PC-9 (cell line): ENCODE measurements around the gene ZNF260. TPM values are rescaled to one million over a fixed set of nuclear protein-coding genes. Genes with fewer than 3 reads are reported as not detected.

ENCODE experiments used
- BruUV-seq: library from RNA; stranded (reverse); fragments of 400-500 nt; replicated peaks from 2 replicates; lab custom pipeline; 2021; lab: Mats Ljungman, UMichigan
- CTCF ChIA-PET: fragments of 300-600 bp; sonication (Branson Sonifier 250); formaldehyde crosslinking; loops from one replicate; lab custom pipeline; 2022; ENCODE audit warnings: antibody characterized with exemption; lab: Charles Lee
- POLR2A ChIA-PET: fragments of 300-600 bp; sonication (Branson Sonifier 250); formaldehyde crosslinking; loops from one replicate; lab custom pipeline; 2022; ENCODE audit warnings: antibody characterized with exemption; ENCODE audit not compliant: unreplicated experiment; lab: Charles Lee
- DNase-seq, 2 experiments: peaks; one replicate each; pipeline versions ENCODE4 v3.0.0 to v3.0.0-alpha.2; 2015 to 2022; ENCODE audit warnings: mixed read lengths in 1 of 2
- H2AFZ ChIP-seq: fragments of 200-600 bp; sonication (generic); 2 replicates; pipeline ENCODE4 v1.8.1; 2017; ENCODE audit warnings: antibody characterized with exemption
- H3F3A ChIP-seq: fragments of 200-600 bp; sonication (generic); 2 replicates; pipeline ENCODE4 v1.8.1; 2017; ENCODE audit warnings: antibody characterized with exemption, mild to moderate bottlenecking, low read depth; ENCODE audit not compliant: insufficient read depth
- H3K27ac ChIP-seq: fragments of 200-600 bp; sonication (generic); 2 replicates; pipeline ENCODE4 v1.6.1; 2016; ENCODE audit warnings: mixed run types
- H3K27me3 ChIP-seq: fragments of 200-600 bp; sonication (generic); 2 replicates; pipeline ENCODE4 v1.6.1; 2016; ENCODE audit warnings: low read depth, mixed run types; ENCODE audit not compliant: insufficient read depth
- H3K36me3 ChIP-seq: fragments of 200-600 bp; sonication (generic); 2 replicates; pipeline ENCODE4 v1.6.1; 2016; ENCODE audit warnings: low read depth, mixed run types
- H3K4me1 ChIP-seq: fragments of 200-600 bp; sonication (generic); replicated peaks from 2 replicates; pipeline ENCODE4 v1.6.1; 2016; ENCODE audit warnings: mixed run types; ENCODE audit not compliant: insufficient read depth
- H3K4me2 ChIP-seq: fragments of 200-600 bp; sonication (generic); 2 replicates; pipeline ENCODE4 v1.6.1; 2017; ENCODE audit warnings: mixed run types
- H3K4me3 ChIP-seq: fragments of 200-600 bp; sonication (generic); 2 replicates; pipeline ENCODE4 v1.6.1; 2016; ENCODE audit warnings: mixed run types
- H3K79me2 ChIP-seq: fragments of 200-600 bp; sonication (generic); 2 replicates; pipeline ENCODE4 v1.6.1; 2017; ENCODE audit warnings: low read depth, mixed run types
- H3K9me2 ChIP-seq: fragments of 200-600 bp; sonication (generic); 2 replicates; pipeline ENCODE4 v1.8.1; 2017; ENCODE audit warnings: mild to moderate bottlenecking; ENCODE audit not compliant: insufficient read depth
- H3K9me3 ChIP-seq: fragments of 200-600 bp; sonication (generic); 2 replicates; pipeline ENCODE4 v1.8.1; 2016; ENCODE audit warnings: low read depth; ENCODE audit not compliant: insufficient read depth
- H4K20me1 ChIP-seq: fragments of 200-600 bp; sonication (generic); 2 replicates; pipeline ENCODE4 v1.8.1; 2017; ENCODE audit not compliant: insufficient read depth
- EZH2 ChIP-seq: fragments of 200-600 bp; sonication (generic); IDR thresholded peaks from 2 replicates; pipeline ENCODE4 v1.8.0; 2017; ENCODE audit warnings: antibody characterized with exemption, low read depth
- intact Hi-C: fragments of 100-400 bp; cut with micrococcal nuclease; formaldehyde crosslinking; loops from one replicate; pipeline ENCODE4 v1.10.0; 2022; ENCODE audit not compliant: unreplicated experiment
- total RNA-seq: library from RNA; stranded (reverse); gene quantifications from 2 replicates; pipeline ENCODE4 v1.2.3, GENCODE V29; 2021
- TF ChIP-seq, protein P1 (sequence below): fragments of 200-600 bp; sonication (generic); conservative IDR thresholded peaks from 2 replicates; pipeline ENCODE4 v1.6.1; 2017; ENCODE audit warnings: mixed run types, antibody characterized with exemption, mild to moderate bottlenecking, moderate library complexity

ZNF260 gene
- total RNA-seq, 1 experiment from 2014 or later: 10.6 TPM

DNA sequence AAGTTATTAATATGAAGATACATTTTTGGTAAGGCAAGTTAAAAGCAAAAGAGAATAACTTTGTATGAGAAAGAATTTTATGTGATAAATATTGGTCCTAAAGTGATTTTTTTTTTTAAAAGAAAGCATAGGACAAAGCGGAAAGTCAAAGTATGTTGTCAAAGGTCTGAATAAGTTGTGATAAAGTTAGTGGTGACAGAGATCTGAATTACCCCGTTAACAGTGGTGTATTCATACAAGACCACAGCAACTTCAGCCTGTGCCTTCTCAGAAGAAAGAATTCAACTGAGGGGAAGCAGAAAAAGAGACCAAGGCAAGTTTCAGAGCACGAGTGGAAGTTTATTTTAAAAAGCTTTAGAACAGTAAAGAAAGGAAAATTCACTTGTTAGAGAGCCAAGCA is 19.7 kb downstream of the ZNF260 start:
- no TSS peak for BruUV-seq
- no peak for TF ChIP-seq EZH2
- TF ChIP-seq, protein P1, sequence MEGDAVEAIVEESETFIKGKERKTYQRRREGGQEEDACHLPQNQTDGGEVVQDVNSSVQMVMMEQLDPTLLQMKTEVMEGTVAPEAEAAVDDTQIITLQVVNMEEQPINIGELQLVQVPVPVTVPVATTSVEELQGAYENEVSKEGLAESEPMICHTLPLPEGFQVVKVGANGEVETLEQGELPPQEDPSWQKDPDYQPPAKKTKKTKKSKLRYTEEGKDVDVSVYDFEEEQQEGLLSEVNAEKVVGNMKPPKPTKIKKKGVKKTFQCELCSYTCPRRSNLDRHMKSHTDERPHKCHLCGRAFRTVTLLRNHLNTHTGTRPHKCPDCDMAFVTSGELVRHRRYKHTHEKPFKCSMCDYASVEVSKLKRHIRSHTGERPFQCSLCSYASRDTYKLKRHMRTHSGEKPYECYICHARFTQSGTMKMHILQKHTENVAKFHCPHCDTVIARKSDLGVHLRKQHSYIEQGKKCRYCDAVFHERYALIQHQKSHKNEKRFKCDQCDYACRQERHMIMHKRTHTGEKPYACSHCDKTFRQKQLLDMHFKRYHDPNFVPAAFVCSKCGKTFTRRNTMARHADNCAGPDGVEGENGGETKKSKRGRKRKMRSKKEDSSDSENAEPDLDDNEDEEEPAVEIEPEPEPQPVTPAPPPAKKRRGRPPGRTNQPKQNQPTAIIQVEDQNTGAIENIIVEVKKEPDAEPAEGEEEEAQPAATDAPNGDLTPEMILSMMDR: no peak

DNA sequence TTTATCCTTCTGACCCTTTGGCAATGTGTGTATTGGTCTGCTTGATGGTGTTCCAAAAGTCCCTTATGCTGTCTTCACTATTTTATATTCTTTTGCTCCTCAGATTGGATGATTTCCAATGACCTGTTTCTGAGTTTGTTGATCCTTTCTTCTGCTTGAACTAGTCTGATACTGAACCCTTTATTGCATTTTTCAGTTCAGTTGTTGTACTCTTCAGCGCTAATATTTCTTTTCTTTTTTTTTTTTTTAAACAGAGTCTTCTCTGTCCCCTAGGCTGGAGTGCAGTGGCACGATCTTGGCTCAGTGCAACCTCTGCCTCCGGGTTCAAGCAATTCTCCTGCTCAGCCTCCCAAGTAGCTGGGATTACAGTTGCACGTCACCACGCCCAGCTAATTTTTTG is 26.1 kb downstream of the ZNF260 start:
- H2AFZ ChIP-seq: no peak overlapping the region
- no peak for DNase-seq
- TF ChIP-seq, protein P1: no peak
- TF ChIP-seq EZH2: no peak
- no peaks in the 10 kb centered on the region for H4K20me1 ChIP-seq
- H3K27me3 ChIP-seq: no peaks in the 10 kb centered on the region
- intact Hi-C loops: no loop called here
- H3K36me3 ChIP-seq: no peaks in the 10 kb centered on the region
- ChIA-PET POLR2A (no interaction called here), CTCF (no interaction called here)
- no peaks in the 10 kb centered on the region for H3F3A ChIP-seq
- H3K79me2 ChIP-seq: no peaks in the 10 kb centered on the region
- no TSS peak for BruUV-seq
- H3K4me1 ChIP-seq: no peaks in the 10 kb centered on the region
- H3K4me2 ChIP-seq: no peak overlapping the region
- H3K27ac ChIP-seq: no peak overlapping the region
- peaks cover 28% of the 10 kb centered on the region for H3K9me3 ChIP-seq
- no peak overlapping the region for H3K4me3 ChIP-seq
- H3K9me2 ChIP-seq: no peaks in the 10 kb centered on the region

More for the DNA sequence above, 19.7 kb downstream of the ZNF260 start:
- H3K9me3 ChIP-seq: peaks cover 45% of the 10 kb centered on the region
- H3K9me2 ChIP-seq: no peaks in the 10 kb centered on the region
- no peak overlapping the region for H3K27ac ChIP-seq
- no peak overlapping the region for H3K4me3 ChIP-seq
- H4K20me1 ChIP-seq: no peaks in the 10 kb centered on the region
- POLR2A ChIA-PET: no interaction called here
- H3K79me2 ChIP-seq: no peaks in the 10 kb centered on the region
- H3K27me3 ChIP-seq: no peaks in the 10 kb centered on the region
- H3K4me1 ChIP-seq: no peaks in the 10 kb centered on the region
- CTCF ChIA-PET: no interaction called here
- DNase-seq: no peak
- no peaks in the 10 kb centered on the region for H3K36me3 ChIP-seq
- no peak overlapping the region for H3K4me2 ChIP-seq
- H3F3A ChIP-seq: no peaks in the 10 kb centered on the region
- intact Hi-C loops: no loop called here
- no peak overlapping the region for H2AFZ ChIP-seq

DNA sequence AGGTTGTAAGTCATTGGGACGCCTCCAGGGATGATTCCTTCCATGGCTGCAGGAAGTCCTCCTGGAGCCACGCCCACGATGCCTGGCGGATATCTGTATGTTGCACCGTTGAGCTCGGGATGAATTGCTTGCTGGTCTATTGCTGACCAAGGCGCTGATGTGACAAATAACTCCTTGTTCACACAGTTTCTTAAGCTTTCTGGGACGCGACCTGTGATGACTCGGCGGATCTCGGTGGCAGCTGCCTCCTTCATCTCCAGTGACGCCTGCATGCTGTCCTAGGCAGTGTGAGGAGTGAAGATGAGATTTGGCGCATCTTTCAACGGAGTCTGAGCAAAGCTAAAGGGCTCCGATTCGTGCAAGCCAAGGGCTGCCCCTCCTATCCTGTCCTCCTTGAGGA is 31.1 kb downstream of the ZNF260 start:
- intact Hi-C loops: no loop called here
- Histone ChIP-seq H3K9me2 (no peaks in the 10 kb centered on the region), H3K9me3 (peaks cover 16% of the 10 kb centered on the region), H3K79me2 (no peaks in the 10 kb centered on the region), H3K27ac (no peak overlapping the region), H3K4me1 (no peaks in the 10 kb centered on the region), H3K27me3 (no peaks in the 10 kb centered on the region), H3K36me3 (no peaks in the 10 kb centered on the region), H3F3A (no peaks in the 10 kb centered on the region), H4K20me1 (no peaks in the 10 kb centered on the region), H3K4me2 (no peak overlapping the region), H2AFZ (no peak overlapping the region), H3K4me3 (no peak overlapping the region)
- ChIA-PET CTCF (no interaction called here), POLR2A (no interaction called here)
- TF ChIP-seq EZH2: no peak
- TF ChIP-seq, protein P1: no peak
- no peak for DNase-seq
- no TSS peak for BruUV-seq
